Measurements from ENCODE around the gene CENPO. TPM values are rescaled to one million over a fixed set of nuclear protein-coding genes. Genes with fewer than 3 reads are reported as not detected.

The CENPO gene
- polyA plus RNA-seq, 3 donors: 1.6 to 2.6 (median 2.3) TPM

GRCh38 chr2:24831221-24832072, 38.2 kb downstream of the CENPO start:
- Histone ChIP-seq H3K4me3 (replicated peaks in 1 of 3; ENCODE audit: low read depth in 2 of 3, low read length in 3 of 3) (no peak overlapping the region), H3K36me3 (replicated peaks in 1 of 2; ENCODE audit: control insufficient read depth in 1 of 2, insufficient read depth in 2 of 2, low read length in 2 of 2) (peaks cover 6 to 10% of the 10 kb centered on the region in 2 donors), H3K79me2 (ENCODE audit: insufficient read depth, low read length) (no peaks in the 10 kb centered on the region), H3K27ac (ENCODE audit: low read depth in 1 of 2, low read length in 2 of 2) (no peak overlapping the region), H3K27me3 (ENCODE audit: control insufficient read depth in 2 of 2, insufficient read depth in 2 of 2, low read length in 2 of 2) (no peaks in the 10 kb centered on the region), H4K20me1 (ENCODE audit: insufficient read depth, low read length) (no peaks in the 10 kb centered on the region), H2AFZ (ENCODE audit: insufficient read depth, low read depth, low read length, poor library complexity, severe bottlenecking) (no peak overlapping the region), H3K9me3 (replicated peaks in 1 of 2; ENCODE audit: control insufficient read depth in 1 of 2, insufficient read depth in 1 of 2, low read length in 2 of 2) (no peaks in the 10 kb centered on the region), H3K4me1 (ENCODE audit: control insufficient read depth in 1 of 2, insufficient read depth in 2 of 2, low read length in 2 of 2) (no peaks in the 10 kb centered on the region), H3K9ac (ENCODE audit: insufficient read depth, low read length, poor library complexity, severe bottlenecking) (no peak overlapping the region), H3K4me2 (replicated peaks; ENCODE audit: extremely low read depth, low read length, poor library complexity, severe bottlenecking) (no peak overlapping the region)
- no peaks in the 10 kb centered on the region for H3K9me3 Mint-ChIP-seq
- WGBS (ENCODE audit: insufficient coverage): 96% methylated on average over 3 of the region's 18 CpGs
- H3K27me3 Mint-ChIP-seq (ENCODE audit: low read depth in 3 of 3): peaks cover 0 to 1% (median 0%) of the 10 kb centered on the region in 3 donors
- intact Hi-C loops (cut with micrococcal nuclease): no loop called here
- H3K4me3 Mint-ChIP-seq: no peak overlapping the region
- TF ChIP-seq, protein P1, sequence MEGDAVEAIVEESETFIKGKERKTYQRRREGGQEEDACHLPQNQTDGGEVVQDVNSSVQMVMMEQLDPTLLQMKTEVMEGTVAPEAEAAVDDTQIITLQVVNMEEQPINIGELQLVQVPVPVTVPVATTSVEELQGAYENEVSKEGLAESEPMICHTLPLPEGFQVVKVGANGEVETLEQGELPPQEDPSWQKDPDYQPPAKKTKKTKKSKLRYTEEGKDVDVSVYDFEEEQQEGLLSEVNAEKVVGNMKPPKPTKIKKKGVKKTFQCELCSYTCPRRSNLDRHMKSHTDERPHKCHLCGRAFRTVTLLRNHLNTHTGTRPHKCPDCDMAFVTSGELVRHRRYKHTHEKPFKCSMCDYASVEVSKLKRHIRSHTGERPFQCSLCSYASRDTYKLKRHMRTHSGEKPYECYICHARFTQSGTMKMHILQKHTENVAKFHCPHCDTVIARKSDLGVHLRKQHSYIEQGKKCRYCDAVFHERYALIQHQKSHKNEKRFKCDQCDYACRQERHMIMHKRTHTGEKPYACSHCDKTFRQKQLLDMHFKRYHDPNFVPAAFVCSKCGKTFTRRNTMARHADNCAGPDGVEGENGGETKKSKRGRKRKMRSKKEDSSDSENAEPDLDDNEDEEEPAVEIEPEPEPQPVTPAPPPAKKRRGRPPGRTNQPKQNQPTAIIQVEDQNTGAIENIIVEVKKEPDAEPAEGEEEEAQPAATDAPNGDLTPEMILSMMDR (IDR thresholded peaks at IDR 0.05): no peak
- peaks cover 13 to 31% of the 10 kb centered on the region in 2 donors for H3K36me3 Mint-ChIP-seq
- peaks cover 2% of the 10 kb centered on the region for H3K4me1 Mint-ChIP-seq
- no peak for DNase-seq
- H3K27ac Mint-ChIP-seq: peak overlapping the region in 1 of 7 donors; percentile 33

DNA sequence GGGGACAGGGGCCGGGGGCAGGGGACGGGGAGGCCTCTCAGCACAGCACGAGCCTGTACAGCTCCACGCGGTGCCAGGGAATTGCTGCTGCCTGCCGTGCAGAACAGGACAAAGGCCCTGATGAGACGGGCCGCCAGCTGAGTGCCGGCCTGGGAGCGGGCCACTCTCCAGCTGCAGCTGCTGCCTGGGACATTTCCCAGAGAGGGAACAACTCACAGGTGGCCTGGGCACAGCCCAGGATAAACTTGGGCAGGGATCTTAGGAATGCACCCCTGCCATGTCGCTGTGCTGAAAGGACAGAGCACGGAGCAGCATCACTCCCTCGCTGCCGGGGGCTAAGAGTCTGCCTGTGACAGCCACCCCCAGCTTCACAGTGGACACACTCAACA, 38.8 kb downstream of the CENPO start:
- 95% methylated on average over 12 of the region's 14 CpGs for WGBS (ENCODE audit: insufficient coverage)
- Histone ChIP-seq H3K27ac (ENCODE audit: low read depth in 1 of 2, low read length in 2 of 2) (no peak overlapping the region), H3K9me3 (replicated peaks in 1 of 2; ENCODE audit: control insufficient read depth in 1 of 2, insufficient read depth in 1 of 2, low read length in 2 of 2) (no peaks in the 10 kb centered on the region), H3K79me2 (ENCODE audit: insufficient read depth, low read length) (no peaks in the 10 kb centered on the region), H3K4me3 (replicated peaks in 1 of 3; ENCODE audit: low read depth in 2 of 3, low read length in 3 of 3) (no peak overlapping the region), H3K4me2 (replicated peaks; ENCODE audit: extremely low read depth, low read length, poor library complexity, severe bottlenecking) (no peak overlapping the region), H3K36me3 (replicated peaks in 1 of 2; ENCODE audit: control insufficient read depth in 1 of 2, insufficient read depth in 2 of 2, low read length in 2 of 2) (peaks cover 10 to 16% of the 10 kb centered on the region in 2 donors), H3K4me1 (ENCODE audit: control insufficient read depth in 1 of 2, insufficient read depth in 2 of 2, low read length in 2 of 2) (no peaks in the 10 kb centered on the region), H2AFZ (ENCODE audit: insufficient read depth, low read depth, low read length, poor library complexity, severe bottlenecking) (no peak overlapping the region), H4K20me1 (ENCODE audit: insufficient read depth, low read length) (no peaks in the 10 kb centered on the region), H3K27me3 (ENCODE audit: control insufficient read depth in 2 of 2, insufficient read depth in 2 of 2, low read length in 2 of 2) (no peaks in the 10 kb centered on the region), H3K9ac (ENCODE audit: insufficient read depth, low read length, poor library complexity, severe bottlenecking) (no peak overlapping the region)
- H3K4me1 Mint-ChIP-seq: peaks cover 2% of the 10 kb centered on the region
- H3K27me3 Mint-ChIP-seq (ENCODE audit: low read depth in 3 of 3): peaks cover 0 to 1% (median 0%) of the 10 kb centered on the region in 3 donors
- H3K4me3 Mint-ChIP-seq: no peak overlapping the region
- DNase-seq: no peak
- TF ChIP-seq, protein P1 (IDR thresholded peaks at IDR 0.05): no peak
- peaks cover 17 to 35% of the 10 kb centered on the region in 2 donors for H3K36me3 Mint-ChIP-seq
- H3K27ac Mint-ChIP-seq: no peak overlapping the region
- peaks cover 0 to 2% (median 0%) of the 10 kb centered on the region in 7 donors for H3K9me3 Mint-ChIP-seq
- intact Hi-C loops (cut with micrococcal nuclease): no loop called here
